NCI-H2227 (cell line): ENCODE results near the gene DCBLD2.

ENCODE experiments used
- DNase-seq: peaks from one replicate; lab custom pipeline; 2025; ENCODE audit not compliant: unreplicated experiment; lab: John Stamatoyannopoulos, UW

Gene DCBLD2

DNA sequence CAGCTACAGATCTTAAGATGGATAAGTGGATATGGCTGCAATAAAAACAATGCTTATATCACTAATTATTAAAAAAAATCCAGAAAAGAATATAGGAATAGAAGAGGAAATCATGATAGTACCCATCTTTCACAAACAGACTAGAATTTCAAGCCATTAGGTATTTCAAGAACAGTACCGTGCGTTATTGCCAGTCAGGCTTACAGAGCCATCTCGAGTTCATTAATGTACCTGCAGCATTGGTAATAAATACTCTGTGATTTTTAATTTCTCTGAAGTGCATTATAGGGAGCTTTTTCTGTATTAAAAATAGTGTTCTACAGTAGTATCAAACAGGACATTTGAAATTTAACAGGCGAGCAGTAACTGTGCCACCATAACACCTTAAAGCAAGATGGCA is 102.7 kb downstream of the DCBLD2 start:
- DNase-seq: no peak

DNA sequence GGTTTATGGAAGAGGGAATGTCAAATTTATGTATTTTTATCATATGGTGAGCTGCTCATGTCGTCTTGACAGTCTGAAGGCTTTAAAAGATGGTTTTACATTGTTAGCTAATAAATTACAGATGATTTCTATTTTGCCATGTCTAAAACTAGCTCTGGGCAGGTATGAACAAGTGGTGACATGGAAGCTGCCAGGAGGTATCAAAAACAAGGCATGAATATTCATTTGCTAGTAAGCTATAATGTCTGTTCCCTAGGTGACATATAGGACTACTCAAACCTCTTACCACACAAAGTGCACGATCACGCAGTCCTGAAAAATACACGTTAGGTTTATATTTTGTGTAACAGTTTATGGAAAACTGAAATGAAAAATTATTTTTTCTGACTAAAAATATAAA is 103.6 kb downstream of the DCBLD2 start:
- DNase-seq: no peak

DNA sequence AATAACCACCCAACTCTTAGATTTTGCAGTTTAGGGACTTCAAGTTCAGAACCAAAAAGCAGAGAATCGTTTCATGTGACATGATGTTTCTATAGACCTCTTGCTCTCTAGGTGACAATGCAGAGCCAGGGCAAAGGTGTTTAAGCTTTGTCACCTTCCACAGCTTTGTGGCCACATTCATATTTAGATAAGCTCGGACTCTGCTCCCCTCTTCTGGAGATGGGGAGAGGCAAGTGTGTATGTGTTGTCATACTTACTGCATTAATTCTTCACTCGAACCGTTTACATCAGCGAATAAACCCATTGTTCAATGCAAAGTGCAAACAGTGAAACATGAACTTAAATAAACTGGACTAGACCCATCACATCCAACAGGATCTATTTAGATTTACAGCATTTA is 105.2 kb downstream of the DCBLD2 start:
- no peak for DNase-seq

DNA sequence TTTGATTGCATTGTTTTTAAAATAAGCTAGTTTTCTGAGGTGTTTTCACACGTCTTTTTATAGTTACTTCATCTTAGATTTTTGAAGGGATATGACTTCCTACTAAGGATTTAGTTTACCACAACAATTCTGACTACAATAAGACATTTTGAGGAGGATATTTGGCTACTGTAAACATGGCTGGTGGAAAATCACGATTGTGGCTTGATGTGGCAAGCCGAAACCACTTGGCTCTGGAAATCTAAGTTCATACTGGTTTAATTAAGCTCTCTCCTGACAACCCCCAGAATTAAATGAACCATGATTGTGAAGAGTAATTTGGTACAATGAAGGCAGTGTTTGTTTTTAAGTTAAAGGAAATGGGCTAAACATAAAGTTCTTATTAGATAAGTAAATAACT is 107.5 kb downstream of the DCBLD2 start:
- DNase-seq: no peak

DNA sequence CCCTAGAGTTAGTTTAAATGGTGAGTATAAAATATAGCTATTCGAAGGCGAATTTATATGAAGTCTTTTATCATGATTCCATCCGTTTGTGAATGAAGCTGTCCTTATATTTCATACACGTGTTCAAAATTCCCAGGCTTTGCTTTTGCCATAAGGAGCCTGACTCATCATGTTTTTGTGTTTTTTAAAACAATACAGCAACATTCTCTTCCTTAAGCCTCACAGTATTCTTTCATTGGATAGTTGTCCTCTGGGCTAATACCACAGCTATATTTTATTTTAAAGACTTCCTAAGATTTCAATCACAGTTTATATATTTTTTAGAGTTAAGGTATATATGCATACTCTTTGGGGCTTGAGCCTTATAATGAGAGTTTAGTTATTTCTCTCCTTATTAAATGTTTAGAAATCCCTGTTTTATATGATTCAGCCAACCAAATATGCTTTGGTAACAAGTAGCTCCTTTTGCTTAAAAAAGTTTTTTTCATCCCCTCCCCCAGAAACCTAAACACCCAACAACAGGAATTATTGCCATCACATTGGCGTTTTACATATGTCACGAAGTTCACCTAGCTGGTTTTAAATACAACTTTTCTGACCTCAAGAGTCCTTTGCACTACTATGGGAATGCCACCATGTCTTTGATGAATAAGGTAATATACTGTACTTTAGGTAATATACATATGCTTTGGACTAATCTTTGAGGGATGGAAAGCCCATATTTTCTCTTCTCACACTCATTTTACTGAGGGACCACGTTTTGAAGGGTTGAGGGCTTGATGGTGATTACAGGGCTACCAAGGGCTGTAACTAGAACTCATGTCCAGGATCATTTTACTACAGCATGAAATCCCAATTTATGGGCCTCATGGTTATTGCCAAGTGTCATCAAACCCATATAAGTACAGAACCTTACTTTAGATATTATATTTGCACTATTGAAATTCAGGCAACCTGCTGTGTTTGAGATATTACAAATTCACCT is 109.9 kb downstream of the DCBLD2 start:
- DNase-seq: no peak

DNA sequence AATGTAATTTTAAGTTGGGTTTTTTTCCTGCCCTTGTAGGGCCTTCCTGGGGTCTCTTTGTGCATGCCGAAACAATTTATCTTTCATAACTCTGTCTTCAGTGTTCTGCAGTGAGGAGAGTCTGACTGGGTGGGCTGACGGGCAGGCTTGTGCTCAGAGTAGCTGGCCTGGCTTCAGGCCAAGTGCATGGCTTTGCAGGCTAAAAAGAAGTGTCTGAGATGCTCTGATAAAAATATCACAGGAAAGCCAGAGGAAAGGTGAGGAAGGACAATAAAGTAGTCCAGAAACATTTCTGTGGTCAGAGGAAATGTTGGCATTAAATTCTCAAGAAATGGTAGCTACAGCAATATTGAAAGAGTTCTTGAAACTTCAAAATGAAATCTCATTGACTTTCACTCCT is 112.8 kb downstream of the DCBLD2 start:
- DNase-seq: no peak

DNA sequence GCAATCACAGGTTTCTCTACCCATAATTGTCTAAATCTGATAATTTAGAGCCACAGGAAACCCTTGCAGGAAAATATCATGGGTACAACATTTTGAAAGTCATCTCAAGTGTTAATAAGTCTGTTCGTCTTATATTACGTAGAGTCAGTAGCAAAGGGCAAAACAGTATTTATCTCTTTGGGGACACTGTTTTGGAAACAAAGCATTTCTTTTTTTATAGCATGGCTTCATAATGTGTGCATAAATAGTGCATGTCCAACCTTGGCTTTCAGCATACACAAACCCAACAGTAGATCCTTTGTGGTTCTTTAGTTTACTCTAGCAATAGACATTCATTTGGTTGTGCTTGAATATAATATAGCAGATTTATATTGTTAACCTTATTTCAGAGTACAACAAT is 114.3 kb downstream of the DCBLD2 start:
- no peak for DNase-seq

DNA sequence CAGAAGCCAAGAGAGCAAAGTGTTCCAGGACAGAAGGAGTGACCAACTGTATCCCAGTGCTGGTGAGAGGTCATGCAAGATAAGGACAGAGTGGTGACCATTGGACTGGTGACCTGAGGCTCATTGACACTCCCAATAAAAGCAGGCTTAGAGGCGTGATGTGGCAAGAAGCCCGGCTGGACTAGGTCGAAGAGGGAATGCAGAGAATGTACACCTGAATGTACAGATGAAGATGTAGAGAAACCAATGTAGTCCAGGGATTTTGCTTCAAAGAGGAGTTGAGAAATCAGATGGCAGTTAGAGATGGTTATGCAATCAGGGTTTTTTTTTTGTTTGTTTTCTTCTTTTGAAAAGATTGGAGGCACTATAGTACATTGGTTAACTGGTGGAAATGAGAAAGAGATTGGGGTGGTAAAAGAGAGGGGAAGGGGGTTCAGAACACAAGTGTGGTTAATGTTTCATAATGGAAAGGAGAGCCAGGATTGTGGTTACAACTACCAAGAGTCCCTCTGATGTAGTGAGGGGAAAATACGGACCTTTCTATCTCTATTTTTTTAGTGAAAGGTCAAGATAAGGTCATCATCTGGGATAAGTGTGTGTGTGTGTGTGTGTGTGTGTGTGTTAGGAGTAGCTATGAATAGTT is 115.0 kb downstream of the DCBLD2 start:
- no peak for DNase-seq

DNA sequence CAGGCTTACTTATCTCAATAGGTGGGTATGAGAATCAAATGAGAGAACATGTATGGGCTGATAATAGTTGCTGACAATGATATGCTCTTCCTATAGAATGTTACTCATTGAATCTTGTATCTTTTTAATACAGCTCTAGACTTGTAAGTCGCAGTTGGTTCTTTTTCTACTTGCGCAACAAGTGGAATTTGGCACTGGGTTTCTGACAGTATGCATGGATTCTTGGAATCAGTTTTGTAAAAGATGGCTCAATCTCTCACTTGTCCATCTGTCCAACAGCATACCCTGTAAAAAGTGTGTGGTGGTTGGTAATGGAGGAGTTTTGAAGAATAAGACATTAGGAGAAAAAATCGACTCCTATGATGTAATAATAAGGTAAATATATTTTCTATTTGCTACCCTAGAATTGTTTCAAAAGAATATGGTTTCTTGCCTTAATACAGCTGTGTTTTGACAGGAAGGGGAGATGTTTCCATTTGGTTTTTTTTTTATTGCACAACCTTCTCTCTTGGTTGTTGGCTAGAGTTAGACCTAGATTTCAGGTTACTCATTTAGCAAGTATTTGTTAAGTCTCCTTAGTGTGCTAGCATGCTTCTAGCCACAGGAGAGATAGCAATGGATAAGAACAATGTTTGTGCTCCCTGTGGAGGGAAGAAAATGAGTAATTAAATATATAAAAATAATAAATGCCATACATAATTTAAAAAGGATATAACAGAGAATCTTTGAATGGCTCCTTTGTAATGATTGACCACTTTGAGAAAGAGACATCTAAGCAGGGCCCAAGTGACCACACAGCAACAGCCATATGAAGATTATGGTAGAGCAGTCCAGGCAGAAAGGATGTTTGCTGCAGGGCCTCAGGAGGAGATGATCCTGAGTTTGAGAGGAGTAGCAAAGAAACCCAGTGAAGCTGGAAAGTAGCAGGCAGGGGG is 116.6 kb downstream of the DCBLD2 start:
- no peak for DNase-seq

DNA sequence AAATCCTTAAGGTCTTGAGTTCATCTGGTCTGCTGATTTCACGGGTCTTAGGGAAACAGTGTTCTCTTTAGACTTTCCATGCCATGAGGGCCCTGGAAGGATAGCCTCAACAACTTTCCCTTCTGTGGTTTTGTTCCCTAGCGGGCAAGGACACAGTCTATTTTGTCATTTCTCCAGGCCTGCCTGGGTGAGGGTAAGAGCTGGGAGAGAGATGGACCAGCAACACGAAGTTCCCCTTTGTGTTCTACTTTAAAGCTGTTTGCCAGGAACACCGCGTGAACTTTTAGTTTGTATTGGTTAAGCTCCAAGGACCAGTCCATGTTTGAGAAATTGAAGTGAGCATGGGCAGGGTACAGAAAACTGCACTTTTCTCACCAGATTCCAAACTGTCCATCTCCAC is 117.5 kb downstream of the DCBLD2 start:
- no peak for DNase-seq

DNA sequence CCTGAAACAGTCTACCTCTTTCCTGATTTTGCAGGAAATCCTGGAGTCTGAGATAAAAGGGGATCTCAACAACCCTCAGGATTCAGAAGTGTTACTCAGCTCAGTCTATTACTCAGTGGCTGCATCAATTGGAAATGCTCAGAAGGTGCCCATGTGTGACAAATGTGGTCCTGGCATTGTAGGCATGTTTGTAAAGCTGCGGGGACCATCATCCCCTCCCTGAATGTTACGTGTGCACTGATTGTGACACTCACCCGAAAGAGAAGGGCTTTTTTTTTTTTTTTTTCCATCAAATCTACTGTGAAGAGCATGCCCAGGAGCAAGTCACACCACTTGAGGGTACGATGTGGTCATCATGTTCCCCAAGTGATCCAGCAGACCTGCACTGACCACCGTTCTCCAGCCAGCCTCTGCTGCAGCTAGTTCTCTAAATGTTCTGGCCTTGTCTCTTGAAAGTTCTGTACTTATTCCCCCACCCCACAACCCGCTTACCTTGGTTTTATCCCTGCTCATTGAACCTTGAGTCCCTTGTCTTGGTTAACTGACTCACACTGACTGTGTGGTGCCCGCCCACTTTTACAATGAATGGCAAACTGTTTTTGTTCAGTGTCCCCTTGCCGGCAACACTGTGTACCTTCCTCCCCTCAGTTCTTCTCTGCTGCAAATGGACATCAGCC is 118.5 kb downstream of the DCBLD2 start:
- no peak for DNase-seq

DNA sequence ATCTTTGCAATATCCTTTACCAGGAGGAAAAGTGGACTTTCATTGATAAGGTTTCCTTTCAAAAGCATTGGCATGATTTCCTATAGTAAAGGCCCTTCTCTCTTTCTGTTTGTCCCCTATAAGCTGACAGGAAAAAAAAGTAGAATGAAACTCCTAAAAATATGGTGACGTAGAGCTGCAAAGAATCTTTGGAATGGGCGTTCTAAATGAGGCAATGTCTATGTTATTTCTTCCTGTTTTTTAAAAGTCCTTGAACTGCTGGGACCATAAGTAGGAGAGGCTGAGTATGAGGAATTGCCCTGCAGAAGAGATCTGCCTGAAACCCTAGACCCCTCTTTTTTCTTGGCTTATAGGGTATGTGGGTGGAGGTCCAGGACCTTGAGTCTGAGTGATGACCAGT is 121.2 kb downstream of the DCBLD2 start:
- no peak for DNase-seq

DNA sequence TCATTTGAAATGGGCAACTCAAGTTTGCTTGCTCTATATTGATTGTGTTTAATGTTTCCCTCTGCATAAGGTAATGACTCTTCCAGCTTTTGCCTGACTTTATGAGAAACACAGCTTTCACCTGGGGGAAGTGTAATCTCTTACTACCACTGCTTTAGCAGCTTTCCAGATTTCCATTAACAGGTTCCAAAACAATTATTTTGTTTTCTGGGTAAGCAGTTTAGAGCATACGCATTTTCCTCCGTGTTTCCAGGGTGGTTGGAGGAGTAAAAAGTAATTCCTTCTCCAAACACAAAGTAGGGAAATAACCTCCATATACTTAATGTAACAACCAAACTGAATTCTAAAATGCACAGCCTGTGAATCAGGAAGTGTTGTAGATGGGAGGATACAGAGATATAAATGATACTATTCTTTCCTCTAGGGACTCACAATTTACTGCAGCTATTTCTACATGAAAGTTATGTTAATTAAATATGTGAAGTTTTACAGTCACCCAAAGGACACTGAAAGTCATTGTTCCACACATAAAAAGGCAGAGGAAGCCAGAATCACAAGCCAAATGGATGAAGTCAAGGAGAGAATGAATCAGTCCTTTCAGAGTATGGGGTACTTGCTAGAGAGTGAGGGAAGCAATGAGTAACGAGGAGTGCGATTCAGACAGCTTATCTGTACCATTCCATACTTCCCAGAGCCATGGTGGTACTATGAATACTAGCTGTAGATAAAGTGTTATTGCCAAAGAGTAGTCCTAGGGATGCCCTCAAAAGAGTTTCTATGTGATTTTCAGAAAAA is 121.8 kb downstream of the DCBLD2 start:
- DNase-seq: no peak

DNA sequence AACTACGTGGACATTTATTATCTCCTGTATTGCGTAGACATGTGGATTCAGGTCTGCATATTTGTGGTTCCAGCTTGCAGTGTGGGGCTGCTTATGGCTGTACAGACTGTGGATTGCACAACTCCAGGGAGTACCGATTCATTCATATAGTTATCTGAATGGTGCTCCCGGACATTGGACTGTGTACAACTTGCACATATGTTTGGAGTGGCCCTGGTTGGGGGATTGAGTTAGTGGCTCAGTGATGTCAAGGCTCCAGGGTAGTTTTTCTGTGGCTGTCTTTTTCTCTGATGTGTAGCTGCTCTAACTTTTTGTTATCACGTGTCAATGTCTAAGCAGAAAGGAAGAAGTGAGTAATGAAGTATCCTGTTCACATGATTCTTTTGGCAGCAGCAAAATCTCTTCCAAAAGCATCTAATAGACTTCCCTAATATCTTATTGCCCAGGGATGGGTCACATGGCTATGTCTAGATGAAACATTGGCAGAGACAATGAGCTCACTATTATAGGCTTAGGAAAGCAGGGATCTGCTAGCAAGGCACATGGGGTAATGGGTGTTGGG is 122.6 kb downstream of the DCBLD2 start:
- no peak for DNase-seq

DNA sequence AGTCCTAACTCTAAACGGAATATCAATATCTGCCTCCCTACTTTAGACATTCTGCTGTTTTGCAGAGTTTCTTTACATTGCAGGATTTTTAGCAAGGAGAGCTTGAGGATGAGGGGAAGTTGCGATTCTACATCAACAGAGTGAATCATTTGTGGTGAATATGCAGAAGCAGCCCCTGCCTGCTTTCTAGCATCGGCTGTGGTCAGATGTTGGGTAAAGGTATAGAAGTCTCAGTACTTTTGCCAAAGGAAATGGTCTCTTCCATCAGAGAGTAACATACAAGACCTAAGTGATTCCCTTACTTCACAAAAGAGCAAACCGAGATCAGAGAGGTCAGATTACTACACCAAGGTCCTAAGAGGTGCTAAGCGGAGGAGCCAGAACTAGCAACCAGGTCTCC is 123.1 kb downstream of the DCBLD2 start:
- DNase-seq: no peak

DNA sequence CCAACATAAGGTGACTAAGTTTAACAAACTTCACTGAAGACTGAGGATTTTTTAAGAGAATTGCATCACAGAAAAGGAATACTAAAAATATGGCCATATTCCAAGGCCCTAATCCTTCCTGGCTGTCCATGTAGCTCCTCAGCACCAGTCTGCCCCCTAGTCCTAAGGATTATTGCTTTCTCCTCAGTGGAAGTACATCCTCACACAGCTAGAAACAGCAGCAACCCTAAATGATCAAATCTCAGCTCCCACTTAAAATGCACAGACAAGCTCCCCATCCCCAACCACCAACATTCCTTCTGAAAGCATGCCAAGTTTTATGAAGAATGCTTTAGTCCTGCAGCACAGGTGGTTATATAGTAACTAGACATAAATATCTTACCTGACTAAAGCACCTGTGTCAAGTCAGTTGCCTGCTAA is 123.7 kb downstream of the DCBLD2 start:
- no peak for DNase-seq

DNA sequence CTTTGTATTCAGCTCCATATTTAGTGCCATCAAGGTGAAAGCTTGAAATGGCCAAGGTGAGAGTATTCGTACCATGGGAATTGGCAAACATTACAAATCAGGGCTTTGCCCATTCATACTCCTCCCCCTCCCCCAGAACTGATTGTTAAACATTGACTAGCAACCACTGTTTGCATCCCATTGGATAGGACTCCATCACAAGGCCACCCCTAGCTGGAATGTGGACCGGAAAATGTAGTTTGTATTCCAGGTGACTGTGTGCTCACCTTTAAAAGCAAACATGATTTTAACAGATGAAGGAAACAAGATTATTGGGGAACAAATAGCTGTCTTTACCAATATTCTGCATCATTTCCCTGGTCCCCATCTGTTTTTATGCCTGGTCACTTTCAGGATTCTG is 124.2 kb downstream of the DCBLD2 start:
- no peak for DNase-seq

DNA sequence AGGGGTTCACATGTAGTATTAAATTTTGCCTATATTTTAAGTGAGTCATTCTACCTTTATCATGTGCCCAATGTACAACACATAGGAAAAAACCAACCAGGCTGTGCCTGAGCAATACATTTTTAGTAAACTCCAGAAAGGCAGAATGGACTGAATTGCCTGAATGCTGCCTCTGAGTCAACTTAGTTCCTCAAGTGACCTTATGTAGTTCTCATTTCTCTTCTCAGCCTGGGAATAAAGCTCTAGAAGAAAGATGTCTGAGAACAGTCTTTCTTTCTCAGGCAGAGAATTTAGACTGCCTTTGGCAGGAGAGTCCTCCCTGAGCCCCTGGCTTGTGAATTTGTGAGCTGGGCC is 125.4 kb downstream of the DCBLD2 start:
- no peak for DNase-seq

DNA sequence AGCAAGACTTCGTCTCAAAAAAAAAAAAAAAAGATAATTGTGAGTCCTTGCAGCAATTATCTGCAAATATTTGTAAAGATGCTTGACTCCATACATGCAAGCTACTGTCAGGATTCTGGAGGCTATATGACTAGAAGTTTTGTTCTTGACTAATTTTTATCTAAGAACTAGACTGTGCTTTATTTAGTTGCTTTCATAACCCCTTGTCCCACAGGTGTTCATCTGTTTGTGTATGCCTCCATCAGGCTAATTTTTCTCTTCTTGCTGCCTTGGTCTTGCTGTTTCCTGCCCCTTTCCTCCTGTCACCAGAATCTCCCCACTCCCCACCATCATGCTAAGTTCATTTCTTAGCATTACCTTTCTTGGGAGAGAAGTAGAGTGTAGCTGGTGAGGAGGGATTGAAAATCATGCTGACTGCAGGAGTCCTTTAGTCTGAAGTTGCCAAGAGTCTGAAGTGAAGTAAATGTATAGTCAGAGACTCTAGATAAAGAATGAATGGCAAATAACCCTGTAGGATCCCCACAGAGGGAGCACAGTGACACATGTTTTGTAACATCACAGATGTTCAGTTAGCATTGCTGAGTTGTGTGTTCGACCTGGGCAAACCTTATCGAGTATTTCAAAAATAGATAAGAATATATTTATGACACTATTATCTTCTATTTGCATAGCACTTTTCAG is 125.9 kb downstream of the DCBLD2 start:
- DNase-seq: no peak
